Glutamatergic neuron (in vitro differentiated cells): ENCODE data around the gene AQP3. TPM values are rescaled to one million over a fixed set of nuclear protein-coding genes. Genes with fewer than 3 reads are reported as not detected.

Source experiments
- DNase-seq: peaks from one replicate; pipeline ENCODE4 v3.0.0; 2022
- H3K27ac Mint-ChIP-seq: one replicate; pipeline ENCODE4 v1.8.0; 2020; ENCODE audit warnings: mild to moderate bottlenecking, mixed read lengths, inconsistent platforms; ENCODE audit not compliant: unreplicated experiment
- H3K27me3 Mint-ChIP-seq: one replicate; pipeline ENCODE4 v1.8.0; 2020; ENCODE audit warnings: mild to moderate bottlenecking, moderate library complexity, mixed read lengths, inconsistent platforms; ENCODE audit not compliant: unreplicated experiment
- H3K36me3 Mint-ChIP-seq: one replicate; pipeline ENCODE4 v1.8.0; 2020; ENCODE audit warnings: mild to moderate bottlenecking, mixed read lengths, inconsistent platforms; ENCODE audit not compliant: unreplicated experiment
- H3K4me1 Mint-ChIP-seq: one replicate; pipeline ENCODE4 v1.8.0; 2020; ENCODE audit warnings: mild to moderate bottlenecking, low read depth, mixed read lengths, inconsistent platforms; ENCODE audit not compliant: unreplicated experiment
- H3K4me3 Mint-ChIP-seq: one replicate; pipeline ENCODE4 v1.8.0; 2020; ENCODE audit warnings: mild to moderate bottlenecking, mixed read lengths, inconsistent platforms; ENCODE audit not compliant: unreplicated experiment
- H3K9me3 Mint-ChIP-seq: one replicate; pipeline ENCODE4 v1.8.0; 2020; ENCODE audit warnings: mild to moderate bottlenecking, moderate library complexity, mixed read lengths, inconsistent platforms; ENCODE audit not compliant: unreplicated experiment
- total RNA-seq: library from RNA; stranded (reverse); fragmentation: NEBNext Ultra II Directional; extraction: Animal tissue kit (Norgen Biotek cat#: 25700); gene quantifications from one replicate; pipeline ENCODE4 v1.2.1, GENCODE V29; 2021; ENCODE audit not compliant: unreplicated experiment
- TF ChIP-seq, protein P1 (sequence below): fragments of 200-600 bp; sonication (generic); IDR thresholded peaks from one replicate; pipeline ENCODE4 v1.5.0; 2021; ENCODE audit not compliant: partially characterized antibody, unreplicated experiment

AQP3 gene
- total RNA-seq, 1 donor from 2014 or later, result 2.9 TPM

- Mint-ChIP-seq H3K27ac (no peak overlapping the region), H3K4me3 (no peak overlapping the region), H3K4me1 (peaks cover 2% of the 10 kb centered on the region), H3K27me3 (peaks cover 3% of the 10 kb centered on the region), H3K9me3 (peaks cover 4% of the 10 kb centered on the region), H3K36me3 (no peaks in the 10 kb centered on the region)
- TF ChIP-seq, protein P1, sequence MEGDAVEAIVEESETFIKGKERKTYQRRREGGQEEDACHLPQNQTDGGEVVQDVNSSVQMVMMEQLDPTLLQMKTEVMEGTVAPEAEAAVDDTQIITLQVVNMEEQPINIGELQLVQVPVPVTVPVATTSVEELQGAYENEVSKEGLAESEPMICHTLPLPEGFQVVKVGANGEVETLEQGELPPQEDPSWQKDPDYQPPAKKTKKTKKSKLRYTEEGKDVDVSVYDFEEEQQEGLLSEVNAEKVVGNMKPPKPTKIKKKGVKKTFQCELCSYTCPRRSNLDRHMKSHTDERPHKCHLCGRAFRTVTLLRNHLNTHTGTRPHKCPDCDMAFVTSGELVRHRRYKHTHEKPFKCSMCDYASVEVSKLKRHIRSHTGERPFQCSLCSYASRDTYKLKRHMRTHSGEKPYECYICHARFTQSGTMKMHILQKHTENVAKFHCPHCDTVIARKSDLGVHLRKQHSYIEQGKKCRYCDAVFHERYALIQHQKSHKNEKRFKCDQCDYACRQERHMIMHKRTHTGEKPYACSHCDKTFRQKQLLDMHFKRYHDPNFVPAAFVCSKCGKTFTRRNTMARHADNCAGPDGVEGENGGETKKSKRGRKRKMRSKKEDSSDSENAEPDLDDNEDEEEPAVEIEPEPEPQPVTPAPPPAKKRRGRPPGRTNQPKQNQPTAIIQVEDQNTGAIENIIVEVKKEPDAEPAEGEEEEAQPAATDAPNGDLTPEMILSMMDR, result no peak
- DNase-seq, result no peak
These were observed 6.0 kb upstream of the AQP3 start for GRCh38 chr9:33453286-33453860.

DNA sequence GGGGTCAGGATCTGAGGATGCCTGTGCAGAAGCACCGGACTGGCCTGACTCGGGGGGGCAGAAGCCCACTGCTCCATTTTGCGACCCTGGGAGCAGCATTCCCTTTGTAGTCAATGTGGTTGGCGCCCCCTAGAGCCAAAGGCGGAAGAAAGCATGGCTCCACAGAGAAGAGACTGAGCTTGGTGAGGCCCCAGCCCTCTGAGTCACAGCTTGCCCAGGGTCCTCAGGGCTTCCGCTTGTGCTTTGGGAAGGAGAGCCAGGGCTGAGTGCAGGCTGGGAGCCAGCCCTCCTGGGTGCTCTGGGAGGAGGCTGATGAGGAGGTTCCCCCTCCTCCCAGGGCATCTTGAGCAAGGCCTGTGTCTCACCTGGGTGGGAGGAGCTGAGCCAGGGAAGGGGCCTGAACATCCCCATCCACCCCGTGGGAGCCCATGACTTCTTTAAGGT, 5.5 kb upstream of the AQP3 start:
- Mint-ChIP-seq H3K4me1 (peaks cover 5% of the 10 kb centered on the region), H3K4me3 (no peak overlapping the region), H3K9me3 (peaks cover 4% of the 10 kb centered on the region), H3K27ac (no peak overlapping the region), H3K27me3 (peaks cover 3% of the 10 kb centered on the region), H3K36me3 (no peaks in the 10 kb centered on the region)
- DNase-seq, result peak; percentile 81
- TF ChIP-seq, protein P1, result peak; percentile 71

- Mint-ChIP-seq H3K27ac (no peak overlapping the region), H3K9me3 (peaks cover 16% of the 10 kb centered on the region), H3K4me3 (no peak overlapping the region), H3K27me3 (peaks cover 18% of the 10 kb centered on the region), H3K4me1 (peaks cover 21% of the 10 kb centered on the region), H3K36me3 (no peaks in the 10 kb centered on the region)
- TF ChIP-seq, protein P1, result no peak
- DNase-seq, result no peak
These were observed 3.3 kb upstream of the AQP3 start for GRCh38 chr9:33450621-33451146.

- no peak overlapping the region for H3K27ac Mint-ChIP-seq
- H3K9me3 Mint-ChIP-seq, result peaks cover 16% of the 10 kb centered on the region
- H3K4me3 Mint-ChIP-seq, result no peak overlapping the region
- DNase-seq, result no peak
- H3K27me3 Mint-ChIP-seq, result peaks cover 20% of the 10 kb centered on the region
- TF ChIP-seq, protein P1, result no peak
- peaks cover 21% of the 10 kb centered on the region for H3K4me1 Mint-ChIP-seq
- no peaks in the 10 kb centered on the region for H3K36me3 Mint-ChIP-seq
These were observed 2.3 kb upstream of the AQP3 start for GRCh38 chr9:33449715-33450114.

GRCh38 chr9:33447799-33448553, 583 bp upstream of the AQP3 start:
- Mint-ChIP-seq H3K4me3 (peak overlapping the region; percentile 78), H3K27ac (peak overlapping the region; percentile 82), H3K27me3 (peaks cover 19% of the 10 kb centered on the region), H3K4me1 (peaks cover 21% of the 10 kb centered on the region), H3K9me3 (peaks cover 16% of the 10 kb centered on the region), H3K36me3 (no peaks in the 10 kb centered on the region)
- no peak for DNase-seq
- TF ChIP-seq, protein P1, result no peak
